GM23338 (cell line): ENCODE results near the gene TNIP2. TPM values are rescaled to one million over a fixed set of nuclear protein-coding genes. Genes with fewer than 3 reads are reported as not detected.

Experiments used
- ATAC-seq: fragments of 200-7000 bp; cut with Tn5 transposase; 3 replicates; pipeline ENCODE4 v1.9.1; 2020
- DNase-seq: peaks from one replicate; pipeline ENCODE4 v3.0.0-alpha.2; 2015; ENCODE audit warnings: low spot score
- H2AFZ ChIP-seq: fragments of 200-600 bp; sonication (generic); 2 replicates; pipeline ENCODE4 v1.8.0; 2016; ENCODE audit warnings: antibody characterized with exemption, mild to moderate bottlenecking, moderate library complexity
- H3F3A ChIP-seq: fragments of 200-600 bp; sonication (generic); replicated peaks from 2 replicates; pipeline ENCODE4 v1.8.0; 2017; ENCODE audit warnings: antibody characterized with exemption, mixed run types, low read depth
- H3K27ac ChIP-seq: fragments of 200-600 bp; sonication (generic); 2 replicates; pipeline ENCODE4 v1.6.1; 2016; ENCODE audit warnings: low read depth
- H3K27me3 ChIP-seq: fragments of 200-600 bp; sonication (generic); 2 replicates; pipeline ENCODE4 v1.8.0; 2016; ENCODE audit warnings: mild to moderate bottlenecking, mixed run types, moderate library complexity; ENCODE audit not compliant: insufficient read depth
- H3K36me3 ChIP-seq: fragments of 200-600 bp; sonication (generic); 2 replicates; pipeline ENCODE4 v1.8.0; 2016; ENCODE audit warnings: mild to moderate bottlenecking; ENCODE audit not compliant: insufficient read depth
- H3K4me1 ChIP-seq: fragments of 200-600 bp; sonication (generic); 2 replicates; pipeline ENCODE4 v1.8.0; 2016; ENCODE audit warnings: mild to moderate bottlenecking, moderate library complexity; ENCODE audit not compliant: insufficient read depth
- H3K4me2 ChIP-seq: fragments of 200-600 bp; sonication (generic); 2 replicates; pipeline ENCODE4 v1.7.1; 2017; ENCODE audit warnings: mixed run types
- H3K4me3 ChIP-seq: fragments of 200-600 bp; sonication (generic); 2 replicates; pipeline ENCODE4 v1.6.1; 2016; ENCODE audit warnings: mixed run types
- H3K79me2 ChIP-seq: fragments of 200-600 bp; sonication (generic); replicated peaks from 2 replicates; pipeline ENCODE4 v1.8.0; 2017; ENCODE audit warnings: mild to moderate bottlenecking; ENCODE audit not compliant: insufficient read depth
- H3K9me2 ChIP-seq: fragments of 200-600 bp; sonication (generic); 2 replicates; pipeline ENCODE4 v1.8.0; 2017; ENCODE audit not compliant: insufficient read depth
- H4K20me1 ChIP-seq: fragments of 200-600 bp; sonication (generic); replicated peaks from 2 replicates; pipeline ENCODE4 v1.8.0; 2017; ENCODE audit warnings: mild to moderate bottlenecking; ENCODE audit not compliant: insufficient read depth
- H3K27ac Mint-ChIP-seq: 2 replicates; pipeline ENCODE4 v1.8.0; 2020; ENCODE audit warnings: inconsistent platforms, mild to moderate bottlenecking, moderate library complexity, mixed read lengths
- H3K27me3 Mint-ChIP-seq: 3 replicates; pipeline ENCODE4 v1.8.0; 2022; ENCODE audit warnings: low read depth, mild to moderate bottlenecking, moderate library complexity, mixed read lengths, inconsistent platforms; ENCODE audit not compliant: insufficient read depth, poor library complexity
- H3K36me3 Mint-ChIP-seq: 3 replicates; pipeline ENCODE4 v1.8.0; 2021; ENCODE audit warnings: low read depth, mild to moderate bottlenecking, inconsistent platforms, moderate library complexity, mixed read lengths
- H3K4me1 Mint-ChIP-seq: 3 replicates; pipeline ENCODE4 v1.8.0; 2020; ENCODE audit warnings: mild to moderate bottlenecking, inconsistent platforms, mixed read lengths
- H3K4me3 Mint-ChIP-seq: 3 replicates; pipeline ENCODE4 v1.8.0; 2021; ENCODE audit warnings: moderate library complexity, mild to moderate bottlenecking, inconsistent platforms, mixed read lengths
- H3K9me3 Mint-ChIP-seq: 3 replicates; pipeline ENCODE4 v1.8.0; 2020; ENCODE audit warnings: moderate library complexity, mild to moderate bottlenecking, inconsistent platforms, mixed read lengths
- CREB1 ChIP-seq: fragments of 250-450 bp; sonication (Bioruptor Pico); IDR thresholded peaks from 2 replicates; pipeline ENCODE4 v1.5.0; 2020; ENCODE audit warnings: low read depth, mild to moderate bottlenecking, moderate library complexity
- ETS1 ChIP-seq: IDR thresholded peaks from 2 replicates; pipeline ENCODE4 v1.6.1; 2016; ENCODE audit warnings: antibody characterized with exemption
- EZH2 ChIP-seq: fragments of 200-600 bp; sonication (generic); IDR thresholded peaks from one replicate; pipeline ENCODE4 v1.8.0; 2017; ENCODE audit warnings: antibody characterized with exemption, mild to moderate bottlenecking, low read depth; ENCODE audit not compliant: unreplicated experiment
- EZH2phosphoT487 ChIP-seq: fragments of 200-600 bp; sonication (generic); IDR thresholded peaks from one replicate; pipeline ENCODE4 v1.8.1; 2018; ENCODE audit warnings: antibody characterized with exemption; ENCODE audit not compliant: unreplicated experiment
- JUNB ChIP-seq: IDR thresholded peaks from one replicate; pipeline ENCODE4 v1.6.1; 2016; ENCODE audit warnings: antibody characterized with exemption; ENCODE audit not compliant: unreplicated experiment
- NANOG ChIP-seq: IDR thresholded peaks from 2 replicates; pipeline ENCODE4 v1.6.1; 2016; ENCODE audit warnings: antibody characterized with exemption, borderline replicate concordance
- POLR2AphosphoS5 ChIP-seq: IDR thresholded peaks from 2 replicates; pipeline ENCODE4 v1.6.1; 2016; ENCODE audit warnings: antibody characterized with exemption, low read depth
- STAT1 ChIP-seq: IDR thresholded peaks from one replicate; pipeline ENCODE4 v1.6.1; 2016; ENCODE audit warnings: antibody characterized with exemption; ENCODE audit not compliant: unreplicated experiment
- ZNF114 ChIP-seq: fragments of 250-450 bp; sonication (Bioruptor Pico); IDR thresholded peaks from 2 replicates; pipeline ENCODE4 v1.5.0; 2020; ENCODE audit warnings: mild to moderate bottlenecking, moderate library complexity
- ZNF331 ChIP-seq: fragments of 250-450 bp; sonication (Bioruptor Pico); IDR thresholded peaks from 2 replicates; pipeline ENCODE4 v1.5.0; 2020; ENCODE audit warnings: low read depth, mild to moderate bottlenecking, moderate library complexity
- ZNF462 ChIP-seq: fragments of 250-450 bp; sonication (Bioruptor Pico); IDR thresholded peaks from 2 replicates; pipeline ENCODE4 v1.5.0; 2020; ENCODE audit warnings: mild to moderate bottlenecking, moderate library complexity
- polyA plus RNA-seq: library from polyadenylated mRNA; unstranded; fragments of >200 nt; fragmentation: Nextera tagmentation; extraction: Ambion mirVana; gene quantifications from 2 replicates; pipeline ENCODE4 v1.2.1, GENCODE V29; 2016
- total RNA-seq: library from RNA; depleted of rRNA; stranded (reverse); fragments of >200 nt; shearing (Covaris generic); gene quantifications from 2 replicates; pipeline ENCODE4 v1.2.3, GENCODE V29; 2014
- TF ChIP-seq, protein P1 (sequence below): IDR thresholded peaks from one replicate; pipeline ENCODE4 v1.6.1; 2018; ENCODE audit warnings: antibody characterized with exemption; ENCODE audit not compliant: unreplicated experiment
- TF ChIP-seq, protein P2 (sequence below), 2 experiments: fragments of 200-600 bp in 1 of 2; sonication (generic) in 1 of 2; conservative IDR thresholded peaks; 2 replicates each; pipeline versions ENCODE4 v1.5.1 to v1.6.1; 2016 to 2017; ENCODE audit warnings: antibody characterized with exemption in 2 of 2, low read depth in 2 of 2, mild to moderate bottlenecking in 2 of 2, moderate library complexity in 1 of 2

Gene TNIP2
- total and polyA plus RNA-seq, 2 experiments from 2014 or later = 34.8 to 61.4 TPM

- Histone ChIP-seq H3K9me2 (no peaks in the 10 kb centered on the region), H3K4me1 (no peaks in the 10 kb centered on the region), H3K4me3 (no peak overlapping the region), H3K27ac (no peak overlapping the region), H3K79me2 (no peaks in the 10 kb centered on the region), H4K20me1 (no peaks in the 10 kb centered on the region), H3K4me2 (no peak overlapping the region), H3F3A (no peaks in the 10 kb centered on the region; the same call in 1 of the 2 replicates), H2AFZ (no peak overlapping the region), H3K36me3 (no peaks in the 10 kb centered on the region), H3K27me3 (no peaks in the 10 kb centered on the region)
- H3K27me3 Mint-ChIP-seq = peaks cover 17% of the 10 kb centered on the region
- TF ChIP-seq ZNF114 (CRISPR knock-in tag) (no peak), ETS1 (no peak), STAT1 (no peak), EZH2phosphoT487 (no peak), NANOG (no peak), EZH2 (no peak), JUNB (no peak), ZNF331 (CRISPR knock-in tag) (no peak), ZNF462 (no peak), CREB1 (CRISPR knock-in tag) (no peak), POLR2AphosphoS5 (no peak)
- TF ChIP-seq, protein P1, sequence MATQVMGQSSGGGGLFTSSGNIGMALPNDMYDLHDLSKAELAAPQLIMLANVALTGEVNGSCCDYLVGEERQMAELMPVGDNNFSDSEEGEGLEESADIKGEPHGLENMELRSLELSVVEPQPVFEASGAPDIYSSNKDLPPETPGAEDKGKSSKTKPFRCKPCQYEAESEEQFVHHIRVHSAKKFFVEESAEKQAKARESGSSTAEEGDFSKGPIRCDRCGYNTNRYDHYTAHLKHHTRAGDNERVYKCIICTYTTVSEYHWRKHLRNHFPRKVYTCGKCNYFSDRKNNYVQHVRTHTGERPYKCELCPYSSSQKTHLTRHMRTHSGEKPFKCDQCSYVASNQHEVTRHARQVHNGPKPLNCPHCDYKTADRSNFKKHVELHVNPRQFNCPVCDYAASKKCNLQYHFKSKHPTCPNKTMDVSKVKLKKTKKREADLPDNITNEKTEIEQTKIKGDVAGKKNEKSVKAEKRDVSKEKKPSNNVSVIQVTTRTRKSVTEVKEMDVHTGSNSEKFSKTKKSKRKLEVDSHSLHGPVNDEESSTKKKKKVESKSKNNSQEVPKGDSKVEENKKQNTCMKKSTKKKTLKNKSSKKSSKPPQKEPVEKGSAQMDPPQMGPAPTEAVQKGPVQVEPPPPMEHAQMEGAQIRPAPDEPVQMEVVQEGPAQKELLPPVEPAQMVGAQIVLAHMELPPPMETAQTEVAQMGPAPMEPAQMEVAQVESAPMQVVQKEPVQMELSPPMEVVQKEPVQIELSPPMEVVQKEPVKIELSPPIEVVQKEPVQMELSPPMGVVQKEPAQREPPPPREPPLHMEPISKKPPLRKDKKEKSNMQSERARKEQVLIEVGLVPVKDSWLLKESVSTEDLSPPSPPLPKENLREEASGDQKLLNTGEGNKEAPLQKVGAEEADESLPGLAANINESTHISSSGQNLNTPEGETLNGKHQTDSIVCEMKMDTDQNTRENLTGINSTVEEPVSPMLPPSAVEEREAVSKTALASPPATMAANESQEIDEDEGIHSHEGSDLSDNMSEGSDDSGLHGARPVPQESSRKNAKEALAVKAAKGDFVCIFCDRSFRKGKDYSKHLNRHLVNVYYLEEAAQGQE = no peak
- TF ChIP-seq, protein P2, sequence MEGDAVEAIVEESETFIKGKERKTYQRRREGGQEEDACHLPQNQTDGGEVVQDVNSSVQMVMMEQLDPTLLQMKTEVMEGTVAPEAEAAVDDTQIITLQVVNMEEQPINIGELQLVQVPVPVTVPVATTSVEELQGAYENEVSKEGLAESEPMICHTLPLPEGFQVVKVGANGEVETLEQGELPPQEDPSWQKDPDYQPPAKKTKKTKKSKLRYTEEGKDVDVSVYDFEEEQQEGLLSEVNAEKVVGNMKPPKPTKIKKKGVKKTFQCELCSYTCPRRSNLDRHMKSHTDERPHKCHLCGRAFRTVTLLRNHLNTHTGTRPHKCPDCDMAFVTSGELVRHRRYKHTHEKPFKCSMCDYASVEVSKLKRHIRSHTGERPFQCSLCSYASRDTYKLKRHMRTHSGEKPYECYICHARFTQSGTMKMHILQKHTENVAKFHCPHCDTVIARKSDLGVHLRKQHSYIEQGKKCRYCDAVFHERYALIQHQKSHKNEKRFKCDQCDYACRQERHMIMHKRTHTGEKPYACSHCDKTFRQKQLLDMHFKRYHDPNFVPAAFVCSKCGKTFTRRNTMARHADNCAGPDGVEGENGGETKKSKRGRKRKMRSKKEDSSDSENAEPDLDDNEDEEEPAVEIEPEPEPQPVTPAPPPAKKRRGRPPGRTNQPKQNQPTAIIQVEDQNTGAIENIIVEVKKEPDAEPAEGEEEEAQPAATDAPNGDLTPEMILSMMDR (conservative IDR thresholded peaks at IDR 0.05; ENCODE audit: low read depth in 2 of 2) = no peak
- H3K4me3 Mint-ChIP-seq = no peak overlapping the region
- no peak overlapping the region for H3K27ac Mint-ChIP-seq
- peaks cover 25% of the 10 kb centered on the region for H3K36me3 Mint-ChIP-seq
- ATAC-seq = no peak
- peaks cover 20% of the 10 kb centered on the region; the same call in 2 of the 3 replicates for H3K9me3 Mint-ChIP-seq
- DNase-seq = no peak
- no peaks in the 10 kb centered on the region; the same call in 2 of the 3 replicates for H3K4me1 Mint-ChIP-seq
Measured at GRCh38 chr4:2735869-2736268, 20.3 kb downstream of the TNIP2 start.
